Ammon's horn (tissue), 1 donor: ENCODE results near the gene KAZN.

Source experiments
- DNase-seq: peaks from one replicate; pipeline ENCODE4 v3.0.0-alpha.2; 2016; ENCODE audit warnings: low spot score

Gene KAZN

DNA sequence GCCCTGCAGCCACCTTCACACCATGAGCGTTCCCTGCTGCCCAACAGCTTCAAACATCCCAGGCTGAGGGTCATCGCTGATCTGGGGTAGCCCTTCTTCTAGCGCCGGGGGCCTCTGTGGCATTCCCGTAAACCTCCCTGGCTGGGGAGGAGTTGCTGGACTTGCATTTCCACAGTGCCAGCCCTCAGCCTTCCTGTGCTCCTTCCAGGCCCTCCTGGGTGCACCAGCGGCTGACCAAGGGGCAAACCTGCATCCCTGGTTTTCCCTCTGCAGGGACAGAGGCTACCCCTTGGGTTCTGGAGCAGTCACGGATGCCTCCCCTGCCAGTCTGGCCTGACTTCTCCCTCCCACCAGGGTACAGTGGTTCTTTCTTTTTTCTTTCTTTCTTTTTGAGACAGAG, 336.4 kb downstream of the KAZN start:
- no peak for DNase-seq

DNA sequence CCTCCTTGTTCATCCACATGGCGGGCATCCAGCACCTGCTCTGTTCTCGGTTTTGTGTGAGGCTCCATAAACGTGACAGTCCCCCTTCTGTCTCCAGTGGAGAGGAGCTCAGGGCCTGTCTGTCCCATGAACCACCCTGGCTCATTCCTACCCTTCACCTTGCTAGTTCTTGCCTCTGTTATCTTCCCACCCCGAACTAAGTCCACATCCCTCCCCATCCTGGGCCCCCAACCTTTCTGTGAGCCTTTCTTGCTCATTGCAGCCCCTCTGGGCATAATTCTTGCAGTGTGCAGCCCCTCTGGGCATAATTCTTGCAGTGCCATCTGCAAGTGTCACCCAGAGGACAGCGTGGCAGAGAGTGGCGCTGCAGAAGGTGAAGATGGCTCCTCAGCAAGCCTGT, 338.3 kb downstream of the KAZN start:
- no peak for DNase-seq

DNA sequence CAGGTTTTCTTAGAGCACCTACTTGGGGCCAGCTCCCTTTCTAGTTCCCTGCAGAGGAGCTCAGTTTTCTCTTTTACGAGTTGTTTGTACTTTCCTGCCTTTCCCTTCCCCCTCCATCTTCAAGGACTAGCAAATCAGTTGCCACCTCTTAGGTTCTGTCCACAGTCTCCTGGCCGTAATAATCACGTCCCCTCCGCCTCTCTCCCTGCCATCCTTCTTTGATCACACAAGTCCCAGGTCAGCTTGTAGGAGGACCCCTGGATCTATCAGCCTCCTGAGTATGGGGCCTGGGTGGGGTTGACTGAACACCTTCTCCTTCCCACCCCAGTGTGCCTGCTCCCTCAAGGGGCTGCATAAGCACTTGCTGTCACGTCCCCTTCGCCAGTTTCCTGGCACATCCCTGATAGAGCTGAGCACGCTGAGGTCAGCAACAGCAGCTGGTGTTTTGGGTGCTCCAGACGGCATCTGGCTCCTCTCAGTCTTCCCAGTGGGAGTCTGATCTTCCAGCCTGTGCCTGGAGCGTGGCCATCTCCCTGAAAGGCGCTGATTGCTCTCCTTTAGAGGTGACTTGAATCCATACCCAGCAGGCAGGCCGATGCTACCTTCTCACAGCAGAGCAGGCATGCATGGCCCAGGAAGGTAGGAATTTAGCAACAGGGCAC, 338.9 kb downstream of the KAZN start:
- no peak for DNase-seq

DNA sequence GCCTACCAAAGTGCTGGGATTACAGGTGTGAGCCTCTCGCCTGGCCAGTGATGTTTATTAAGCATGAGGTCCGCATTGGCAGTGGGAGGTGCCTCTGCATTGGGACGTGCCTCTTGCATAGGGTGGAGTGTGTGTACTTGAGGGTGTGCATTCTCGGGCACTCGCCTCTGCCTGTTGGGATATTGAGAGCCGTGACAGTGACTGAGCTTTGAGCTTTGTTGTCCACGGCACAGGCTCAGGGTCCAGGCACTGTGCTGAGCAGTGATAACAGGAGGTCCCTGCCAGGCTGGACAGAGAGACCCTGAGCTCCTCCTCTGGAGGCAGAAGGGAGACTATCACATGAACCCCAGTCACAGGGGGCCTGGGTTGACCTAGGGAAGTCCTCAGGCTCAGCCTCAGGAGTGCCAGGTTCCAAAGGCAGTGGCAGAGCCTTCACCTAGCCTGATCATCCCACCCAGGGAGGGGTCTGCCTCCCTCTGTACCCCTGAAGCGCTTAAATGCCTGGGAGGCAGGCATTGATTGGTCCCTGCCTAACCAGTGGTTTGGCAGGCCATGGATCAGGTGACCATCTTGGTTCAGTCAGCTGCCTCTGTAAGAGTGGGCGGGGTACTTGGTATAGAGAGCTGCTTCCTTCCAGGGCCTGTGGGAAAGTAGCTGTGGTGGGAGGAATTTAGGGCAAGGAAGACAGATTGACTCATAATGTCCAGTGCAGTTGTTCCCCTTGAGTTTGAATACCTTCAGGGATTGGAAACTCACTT, 341.2 kb downstream of the KAZN start:
- no peak for DNase-seq

DNA sequence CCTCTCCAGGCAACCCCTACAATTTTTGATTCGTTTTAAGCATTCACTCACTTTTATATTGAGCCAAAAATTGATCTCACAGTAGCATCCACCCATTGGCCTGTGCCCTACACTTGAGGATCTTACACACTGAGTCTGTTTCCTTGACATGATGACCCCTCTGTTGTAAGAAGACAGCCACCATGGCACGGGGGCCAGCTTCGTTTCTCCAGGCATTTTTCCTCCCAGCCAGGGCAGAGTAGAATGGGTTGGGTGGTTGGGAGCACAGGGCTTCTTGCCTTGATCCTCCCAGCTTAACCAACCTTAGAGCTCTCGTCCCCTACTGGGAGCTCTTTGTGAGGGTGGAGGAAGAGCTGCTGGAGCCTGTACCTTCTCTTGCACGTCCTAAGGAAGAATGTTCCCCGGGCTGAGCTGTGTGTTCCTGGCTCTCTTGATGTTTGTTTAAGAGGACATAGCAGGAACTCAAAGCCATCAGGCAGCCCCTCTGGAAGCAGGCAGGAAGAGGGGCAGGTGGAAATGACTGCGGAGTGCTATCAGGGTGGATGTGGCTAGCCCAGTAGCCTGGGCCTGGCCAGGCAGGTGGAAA, 341.9 kb downstream of the KAZN start:
- no peak for DNase-seq

DNA sequence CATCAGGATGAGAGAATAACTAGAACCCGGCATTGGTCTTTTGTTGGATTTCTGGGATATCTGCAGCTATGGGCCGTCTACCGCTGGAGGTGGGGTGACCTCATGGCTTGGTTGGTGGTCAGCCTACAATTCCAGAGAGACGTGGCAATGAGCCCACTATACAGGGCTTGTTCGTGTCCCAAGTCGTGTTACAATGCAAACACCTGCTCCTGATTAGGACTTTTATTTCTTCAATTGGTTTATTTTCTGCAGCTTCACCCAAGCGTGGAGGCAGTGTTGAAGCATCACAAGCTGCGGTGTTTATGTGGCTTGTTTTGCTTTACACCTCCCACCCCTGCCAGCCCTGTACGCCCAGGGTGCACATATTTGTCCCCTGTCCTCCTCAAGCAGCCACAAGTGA, 343.4 kb downstream of the KAZN start:
- no peak for DNase-seq

DNA sequence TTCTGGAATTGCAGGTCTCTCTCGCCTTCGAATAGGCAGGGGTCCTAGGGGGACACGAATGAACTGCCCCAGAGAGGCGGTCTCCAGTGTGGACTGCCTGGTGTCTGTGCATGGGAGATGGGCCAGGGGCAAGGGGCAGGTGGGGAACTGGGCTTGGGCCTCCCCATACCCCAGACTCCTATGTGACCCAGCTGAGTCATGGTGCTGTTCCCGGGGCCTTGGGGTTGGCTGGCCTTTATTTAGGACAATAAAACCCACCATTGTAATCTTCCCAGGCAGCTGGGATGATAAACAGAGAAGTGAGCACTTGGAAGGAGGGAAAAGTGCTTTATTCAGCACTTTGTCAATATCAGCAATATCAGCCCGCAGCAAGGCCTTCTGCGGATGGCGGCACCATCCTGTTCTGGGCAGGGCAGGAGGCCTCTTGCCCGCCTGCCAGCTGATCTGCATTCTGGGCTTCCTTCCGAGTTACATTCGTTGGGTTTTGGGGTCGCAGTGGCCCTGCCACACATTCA, 346.0 kb downstream of the KAZN start:
- DNase-seq = peak; percentile 76

DNA sequence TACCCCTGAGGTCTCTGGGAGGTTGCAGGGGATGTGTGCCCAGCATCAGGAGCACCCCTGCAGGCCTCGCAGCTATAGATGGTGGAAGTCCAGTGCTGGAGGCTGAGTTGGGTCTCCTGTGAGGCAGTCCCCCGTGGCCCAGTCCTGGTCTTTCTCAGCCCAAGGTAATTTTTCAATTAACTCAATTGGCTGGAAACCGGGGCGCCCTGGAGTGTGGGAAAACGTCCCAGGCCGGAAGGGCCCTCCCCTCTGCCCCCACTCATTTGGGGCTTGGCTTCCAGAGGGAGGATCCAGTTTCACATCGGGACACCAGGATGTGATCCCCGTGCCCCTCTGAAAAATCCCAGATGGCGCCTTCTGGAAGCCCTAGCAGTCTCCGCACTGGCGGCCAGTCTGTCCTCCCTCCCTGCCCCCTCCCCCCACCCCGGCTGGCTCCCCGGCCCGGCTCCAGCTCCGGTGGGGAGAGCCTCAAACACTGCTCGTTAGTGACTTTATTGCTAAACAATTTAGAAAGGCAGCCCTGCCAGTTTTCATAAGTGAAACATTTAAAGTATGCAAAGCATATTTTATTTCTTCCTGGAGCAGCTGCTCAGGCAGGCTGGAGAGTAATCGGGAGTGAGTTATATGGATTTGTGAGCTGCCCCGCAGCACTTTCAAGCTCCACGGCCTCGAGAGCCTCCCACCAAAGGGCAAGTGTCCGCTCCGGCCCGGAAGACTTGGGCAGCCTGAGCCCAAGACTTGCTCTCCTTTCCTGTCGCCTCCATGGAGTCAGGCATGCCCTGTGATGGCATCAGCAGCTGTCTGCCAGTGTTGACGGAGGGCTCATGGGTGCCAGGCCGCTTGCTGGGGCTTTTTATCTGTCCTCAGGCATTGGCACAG, 346.9 kb downstream of the KAZN start:
- DNase-seq = peak; percentile 60

DNA sequence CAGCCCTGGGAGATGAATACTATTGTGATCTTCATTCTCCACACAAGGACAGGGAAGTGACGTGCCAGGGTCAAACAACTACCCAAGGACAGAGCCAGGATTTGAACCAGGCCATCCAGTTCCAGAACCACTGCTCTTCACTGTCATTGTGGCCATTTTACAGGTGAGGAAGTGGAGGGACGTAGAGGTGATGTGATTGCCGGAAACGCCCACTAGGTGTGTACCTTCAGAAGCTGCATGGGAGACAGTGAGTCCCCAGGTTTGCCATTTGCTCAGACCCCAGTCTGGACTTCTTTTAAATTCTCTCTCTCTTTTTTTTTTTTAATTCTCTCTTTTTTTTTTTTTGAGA, 347.5 kb downstream of the KAZN start:
- DNase-seq = no peak

DNA sequence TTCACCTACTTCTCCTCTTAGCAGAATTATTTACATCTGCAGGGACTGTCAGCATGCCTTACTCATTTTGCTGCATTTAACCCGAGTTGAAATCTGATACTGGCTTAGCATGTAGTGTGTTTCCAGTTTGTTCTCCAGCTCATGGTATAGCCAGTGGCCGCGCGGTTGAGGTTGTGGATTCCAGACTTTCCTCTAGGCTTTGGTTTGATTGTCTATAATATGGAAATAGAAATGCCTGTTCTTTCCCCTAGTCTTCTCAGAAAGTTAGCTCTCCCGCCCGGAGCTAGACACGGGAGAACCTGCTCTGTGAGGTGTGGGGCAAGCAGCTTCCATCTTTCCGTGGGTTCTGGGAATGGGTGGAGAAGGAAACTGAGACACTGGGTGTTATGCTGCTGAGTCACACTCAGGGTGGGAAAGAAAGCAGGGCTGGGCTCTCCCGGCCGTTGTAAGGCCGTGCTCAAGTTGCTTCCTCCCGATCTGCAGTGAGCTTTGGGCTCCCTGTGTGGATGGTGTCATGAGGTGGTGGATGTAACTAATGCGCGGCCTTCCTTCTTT, 348.3 kb downstream of the KAZN start:
- DNase-seq = no peak

DNA sequence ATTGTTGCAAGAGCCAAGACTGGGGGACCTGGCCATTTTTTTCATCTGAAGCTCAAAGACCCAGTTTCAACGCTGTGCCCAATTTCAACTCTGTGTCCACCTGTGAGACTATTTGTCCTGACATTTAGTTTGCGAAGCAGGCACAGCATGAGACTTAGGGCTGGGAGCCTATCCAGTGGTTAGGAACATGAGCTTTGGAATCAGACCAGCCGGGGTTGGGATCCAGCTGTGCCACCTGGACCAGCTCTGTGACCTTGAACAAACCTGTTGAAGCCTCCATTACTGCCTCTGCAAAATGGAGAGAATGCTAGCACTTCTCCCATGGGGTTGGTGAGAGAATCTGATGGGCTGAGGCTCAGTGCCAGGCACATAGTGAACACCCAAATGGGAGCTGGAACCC, 348.9 kb downstream of the KAZN start:
- no peak for DNase-seq

DNA sequence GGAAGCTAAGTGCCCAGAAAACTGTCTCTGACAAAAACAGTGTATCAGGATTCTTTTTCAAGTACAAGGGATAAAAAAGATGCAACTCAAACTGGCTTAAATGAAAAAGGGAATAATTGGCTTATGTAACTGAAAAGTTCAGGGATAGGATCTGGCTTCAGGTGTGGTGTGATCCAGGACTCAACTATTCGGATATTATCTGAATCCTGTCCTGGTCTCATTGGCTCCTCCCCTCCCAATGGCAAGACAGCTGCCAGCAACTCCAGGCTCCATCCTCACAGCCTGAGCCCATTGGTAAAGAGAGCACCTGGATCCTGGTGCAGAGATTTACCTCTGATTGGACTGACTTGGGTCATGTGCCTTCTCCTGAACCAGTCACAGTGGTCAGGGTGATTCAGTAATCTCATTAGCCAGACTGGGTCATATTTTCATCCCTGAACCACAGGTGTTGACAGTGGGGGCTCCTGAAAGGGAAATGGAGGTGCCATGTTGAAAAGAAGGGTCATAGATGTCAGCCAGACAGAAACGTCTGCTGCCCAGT, 349.7 kb downstream of the KAZN start:
- no peak for DNase-seq

DNA sequence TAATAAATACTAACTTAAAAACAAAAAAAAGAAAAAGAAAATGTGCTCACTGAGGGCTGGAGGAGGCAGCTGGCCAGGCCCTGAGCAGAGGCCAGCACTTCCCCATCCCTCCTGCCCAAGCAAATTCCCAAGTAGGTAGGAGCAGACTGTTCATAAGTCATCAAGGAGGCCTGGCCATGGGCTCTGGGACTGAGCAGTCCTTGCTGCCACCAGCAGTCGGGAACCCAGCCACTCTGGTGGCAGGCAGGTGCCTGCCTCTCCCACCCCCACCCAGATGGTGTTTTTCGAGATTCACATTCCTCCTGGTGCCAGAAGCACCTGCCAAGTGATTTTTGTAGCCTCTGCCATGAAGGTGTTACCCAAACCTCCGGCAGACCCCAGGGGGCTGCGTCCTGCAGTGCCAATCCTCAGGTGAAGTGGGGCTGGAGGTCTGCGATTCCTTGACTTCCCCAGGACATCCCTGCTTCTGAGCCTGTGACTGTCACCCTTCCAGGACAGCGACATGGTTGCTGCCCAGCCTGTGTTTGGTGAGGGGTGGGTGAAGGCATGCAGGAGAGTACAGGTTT, 350.9 kb downstream of the KAZN start:
- no peak for DNase-seq

DNA sequence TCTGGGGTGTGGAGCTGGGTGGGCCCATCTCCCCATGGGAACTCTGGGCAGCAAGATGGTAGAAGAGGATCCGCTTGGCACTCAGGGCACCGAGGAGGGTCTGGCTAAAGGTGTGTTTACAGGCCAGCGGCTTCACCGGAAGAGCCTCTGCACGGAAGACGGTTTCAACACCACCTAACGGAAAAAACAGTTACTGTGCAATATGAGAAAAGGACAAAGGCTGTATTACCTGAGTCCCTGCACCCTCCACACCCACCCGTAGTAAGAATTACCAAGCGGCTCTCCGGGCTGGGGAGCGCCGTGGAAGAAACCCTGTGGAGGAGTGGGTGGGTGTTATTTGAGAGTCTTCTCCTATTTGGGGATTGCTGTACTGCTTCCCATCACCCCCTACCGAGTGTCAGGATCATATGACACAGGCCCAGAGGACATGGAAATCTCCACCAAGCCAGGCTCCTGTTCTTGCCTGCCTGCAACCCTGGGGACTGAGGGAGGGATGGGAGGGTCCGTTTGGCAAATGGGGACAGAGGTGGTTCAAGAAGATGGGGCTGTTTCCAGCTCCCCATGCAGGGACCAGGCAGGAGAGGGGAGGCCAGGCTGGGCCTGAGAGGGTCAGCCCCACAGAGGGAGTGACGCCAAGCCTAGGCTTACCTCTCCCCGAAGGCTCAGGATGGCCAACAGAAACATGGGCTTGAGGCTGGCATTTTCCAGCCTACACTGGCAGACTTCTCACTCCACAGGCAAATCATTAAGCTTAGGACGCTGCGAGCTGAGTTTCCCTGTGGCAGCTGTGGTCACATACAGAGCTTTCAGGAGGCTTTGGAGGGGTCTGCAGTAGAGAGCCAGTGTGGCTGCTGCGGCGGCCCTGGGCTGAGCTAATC, 351.6 kb downstream of the KAZN start:
- no peak for DNase-seq

DNA sequence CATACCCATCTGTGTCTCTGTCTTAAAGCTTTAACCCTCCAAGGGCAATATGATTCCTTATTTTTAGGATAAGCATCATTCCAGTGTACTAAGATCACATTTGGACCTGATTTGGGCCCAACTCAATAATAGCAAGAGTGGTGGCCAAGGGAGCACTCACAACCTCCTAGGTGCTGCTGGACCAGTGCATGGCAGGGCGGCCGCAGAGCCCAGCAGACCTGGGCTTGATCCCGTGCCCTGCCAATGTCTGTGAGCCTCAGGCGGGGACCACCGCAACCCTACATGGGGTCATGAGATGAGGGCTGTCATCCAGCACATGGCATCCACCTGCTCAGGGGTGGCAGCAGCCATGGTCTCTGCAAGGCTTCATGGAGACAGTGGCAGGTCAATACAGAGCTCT, 353.3 kb downstream of the KAZN start:
- no peak for DNase-seq

DNA sequence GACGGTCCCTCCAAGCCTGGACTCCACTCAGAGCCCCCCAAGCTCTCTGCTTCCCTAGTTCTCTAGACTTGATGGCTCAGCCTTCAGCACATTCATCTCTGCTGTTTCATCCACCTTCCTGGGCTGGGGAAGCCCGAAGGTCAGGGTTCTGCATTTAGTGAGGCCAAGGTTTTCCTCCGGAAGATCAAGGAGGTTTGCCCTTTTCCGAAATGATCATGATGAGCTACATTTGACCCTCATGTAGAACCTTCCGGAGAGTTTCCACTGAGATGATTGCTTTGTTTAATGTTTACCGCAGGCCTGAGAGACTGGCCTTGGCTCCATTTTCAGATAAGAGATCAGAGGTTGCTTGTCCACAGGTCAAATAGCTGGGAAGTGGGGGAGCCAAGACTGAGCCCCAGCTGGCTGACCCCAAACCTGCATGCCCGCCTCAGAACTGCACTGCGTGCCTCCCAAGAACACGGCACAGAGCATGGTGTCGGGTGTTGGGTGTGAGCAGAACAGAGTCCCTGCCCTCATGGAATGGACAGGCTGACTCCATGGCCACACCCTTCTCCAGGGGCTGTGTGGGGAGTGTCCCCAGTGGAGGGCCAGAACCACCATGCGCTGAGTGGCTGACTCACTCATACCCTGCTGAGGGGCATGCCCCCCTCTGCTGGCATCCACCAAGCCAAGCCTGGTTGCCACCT, 354.3 kb downstream of the KAZN start:
- no peak for DNase-seq

DNA sequence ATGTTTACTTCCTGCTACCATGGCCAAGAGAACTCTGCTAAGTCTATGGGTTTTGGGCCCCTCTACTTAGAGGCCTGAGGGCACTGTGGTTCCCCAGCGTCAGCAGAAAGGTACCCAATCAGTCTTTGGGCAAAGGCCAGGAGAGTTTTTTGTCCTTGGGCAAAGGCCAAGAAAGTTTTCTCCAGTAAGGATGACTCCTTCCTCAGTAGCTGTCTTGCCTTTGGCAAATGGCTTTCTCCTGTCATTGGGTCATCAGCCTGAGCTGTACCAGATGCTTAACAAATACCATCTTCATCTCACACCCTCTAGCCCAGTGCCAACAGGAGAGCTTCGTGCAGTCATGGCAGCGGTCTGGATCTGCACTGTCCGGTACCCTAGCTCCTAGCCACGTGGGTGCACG, 355.7 kb downstream of the KAZN start:
- no peak for DNase-seq

DNA sequence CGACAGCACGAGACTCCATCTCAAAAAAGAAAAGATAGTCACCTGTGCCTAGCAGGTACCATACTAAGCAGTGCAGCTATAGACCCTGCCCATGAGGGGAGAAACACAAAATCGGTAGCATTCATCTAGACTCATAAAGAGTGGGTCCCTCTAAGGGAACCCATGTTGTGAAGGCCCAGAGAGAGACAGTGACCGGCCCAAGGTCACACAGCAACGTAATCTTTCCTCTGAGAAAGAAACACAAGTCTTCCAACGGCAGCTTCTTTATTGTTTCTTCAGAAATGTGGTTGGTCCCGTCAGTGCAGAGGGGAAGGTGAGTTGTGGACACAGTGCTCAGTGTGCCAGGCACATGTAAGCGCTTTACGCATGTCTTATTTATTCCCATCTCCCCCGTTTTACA, 356.4 kb downstream of the KAZN start:
- DNase-seq = no peak

DNA sequence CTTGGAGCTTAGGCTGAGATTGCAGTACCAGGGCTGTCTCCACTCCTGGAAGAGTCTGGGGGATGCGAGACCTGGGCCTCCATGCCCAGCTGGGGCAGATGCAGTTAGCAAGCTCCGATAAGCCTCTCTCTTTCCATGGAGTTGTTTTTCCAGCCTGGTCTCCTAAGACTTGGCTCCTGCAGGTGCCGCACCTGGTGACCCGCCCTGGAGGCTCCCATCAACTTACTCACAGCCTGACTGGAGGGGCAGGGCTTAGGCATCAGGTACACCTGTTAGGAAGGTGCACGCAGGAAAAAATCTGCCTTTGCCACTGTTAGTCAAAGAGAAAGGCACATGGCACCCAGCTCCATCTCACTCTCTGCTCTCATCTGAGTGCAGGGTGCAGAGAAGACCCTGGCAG, 356.9 kb downstream of the KAZN start:
- no peak for DNase-seq

DNA sequence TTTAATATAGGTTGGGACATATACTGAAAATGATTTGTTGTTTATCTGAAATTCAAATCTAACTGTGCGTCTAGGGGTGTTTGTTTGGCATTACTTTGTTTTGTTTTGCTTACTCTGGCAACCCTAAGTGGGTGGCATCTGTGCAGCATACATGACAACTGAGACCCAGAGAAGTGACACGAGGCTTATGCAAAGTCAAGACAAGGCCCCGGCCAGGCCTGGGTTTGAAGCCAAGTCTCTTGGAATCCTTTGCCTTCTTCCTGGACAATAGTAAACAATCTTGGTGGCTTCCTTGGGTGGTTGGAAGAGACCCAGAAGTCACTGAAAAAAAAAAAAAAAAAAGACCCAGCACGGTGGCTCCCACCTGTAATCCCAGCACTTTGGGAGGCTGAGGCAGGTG, 357.5 kb downstream of the KAZN start:
- no peak for DNase-seq
